GM21825 (cell line): ENCODE data around the gene UBL4A.
A peak's percentile ranks its signal among the peaks of the same experiment; 100 is the strongest.

Source experiments
- ATAC-seq: cut with Tn5 transposase; IDR thresholded peaks from one replicate; pipeline ENCODE4 v1.9.1; 2021; ENCODE audit warnings: mild to moderate bottlenecking, moderate library complexity; ENCODE audit not compliant: unreplicated experiment

Gene UBL4A

DNA sequence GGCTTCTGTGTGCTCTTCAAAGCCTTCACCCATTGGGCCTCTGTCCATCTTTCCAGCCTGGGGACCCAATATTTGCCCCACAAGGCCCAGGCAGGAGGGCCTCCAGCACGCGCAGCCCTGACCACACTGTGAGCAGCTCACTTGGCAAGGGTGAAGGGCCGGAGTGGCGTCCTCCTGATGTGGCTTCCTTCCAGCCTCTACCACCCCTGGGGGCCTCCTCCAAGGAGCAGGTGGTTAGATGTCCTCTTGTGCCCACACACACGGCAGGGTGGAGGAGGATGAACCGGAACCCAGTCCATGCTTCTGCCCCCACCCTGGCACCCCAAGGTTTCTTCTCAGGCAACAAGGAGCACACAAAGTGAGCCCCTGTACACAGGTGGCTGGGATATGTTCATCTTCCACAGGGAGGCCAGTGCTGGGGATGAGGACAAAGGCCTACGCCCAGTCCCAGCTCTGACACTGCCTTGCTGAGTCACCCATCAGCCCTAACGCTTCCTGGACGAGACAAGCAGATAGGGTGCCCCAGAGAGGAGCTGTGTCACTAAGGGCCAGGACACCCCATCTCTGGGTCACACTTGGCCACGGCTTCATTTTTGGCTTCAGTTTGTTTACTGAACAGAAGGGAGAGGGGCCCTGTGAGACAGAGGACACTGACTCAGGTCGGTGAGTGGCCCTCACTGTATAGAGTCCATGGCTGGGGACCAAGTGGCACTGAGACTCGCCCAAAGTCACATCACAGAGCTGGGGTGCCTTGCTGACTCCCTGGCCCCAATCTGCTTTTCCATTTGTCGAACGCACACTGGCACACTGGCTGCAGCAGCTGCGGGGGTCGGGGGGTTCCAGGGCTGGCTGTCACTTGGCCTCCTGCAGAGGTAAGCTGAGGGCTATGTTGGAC, 1.9 kb downstream of the UBL4A start:
- ATAC-seq, result no peak

DNA sequence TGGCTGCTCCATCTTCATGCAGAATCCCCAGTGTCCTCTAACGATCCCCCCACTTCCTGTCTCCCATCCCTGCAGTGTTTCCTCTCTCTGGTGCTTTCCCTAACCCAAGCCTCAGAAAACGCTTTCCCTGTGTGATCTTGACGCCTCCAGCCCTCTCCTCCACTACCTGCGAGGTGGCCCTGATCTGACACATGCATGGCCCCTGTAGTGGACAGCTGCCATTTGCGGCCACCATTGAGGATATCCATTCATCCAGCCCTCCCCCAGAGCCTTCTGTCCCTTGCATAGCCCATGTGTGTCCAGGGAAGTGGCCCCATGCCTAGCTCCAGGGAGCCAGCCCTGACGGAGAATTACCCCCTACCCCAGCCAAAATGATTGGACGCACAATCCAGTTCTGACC, 3.1 kb downstream of the UBL4A start:
- ATAC-seq, result no peak

DNA sequence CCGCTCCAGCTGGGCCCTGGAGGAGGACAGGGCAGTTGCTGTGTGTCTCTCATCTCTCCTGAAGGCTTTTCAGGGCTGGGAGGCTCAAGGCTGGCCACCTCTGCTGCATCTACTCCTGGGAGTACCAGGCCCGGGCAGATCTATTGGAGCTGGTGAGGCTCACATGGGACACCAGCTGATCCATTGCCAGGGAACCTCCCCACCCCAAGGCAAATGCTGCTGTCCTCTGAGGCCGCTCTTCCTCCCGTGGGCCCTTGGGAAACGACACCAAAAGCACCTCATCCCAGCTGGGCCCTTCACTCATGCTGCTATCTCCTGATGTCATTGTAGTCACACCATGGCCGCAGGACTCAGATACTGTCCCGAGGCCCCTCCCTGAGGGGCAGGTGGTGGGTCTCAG, 3.6 kb downstream of the UBL4A start:
- ATAC-seq, result no peak

DNA sequence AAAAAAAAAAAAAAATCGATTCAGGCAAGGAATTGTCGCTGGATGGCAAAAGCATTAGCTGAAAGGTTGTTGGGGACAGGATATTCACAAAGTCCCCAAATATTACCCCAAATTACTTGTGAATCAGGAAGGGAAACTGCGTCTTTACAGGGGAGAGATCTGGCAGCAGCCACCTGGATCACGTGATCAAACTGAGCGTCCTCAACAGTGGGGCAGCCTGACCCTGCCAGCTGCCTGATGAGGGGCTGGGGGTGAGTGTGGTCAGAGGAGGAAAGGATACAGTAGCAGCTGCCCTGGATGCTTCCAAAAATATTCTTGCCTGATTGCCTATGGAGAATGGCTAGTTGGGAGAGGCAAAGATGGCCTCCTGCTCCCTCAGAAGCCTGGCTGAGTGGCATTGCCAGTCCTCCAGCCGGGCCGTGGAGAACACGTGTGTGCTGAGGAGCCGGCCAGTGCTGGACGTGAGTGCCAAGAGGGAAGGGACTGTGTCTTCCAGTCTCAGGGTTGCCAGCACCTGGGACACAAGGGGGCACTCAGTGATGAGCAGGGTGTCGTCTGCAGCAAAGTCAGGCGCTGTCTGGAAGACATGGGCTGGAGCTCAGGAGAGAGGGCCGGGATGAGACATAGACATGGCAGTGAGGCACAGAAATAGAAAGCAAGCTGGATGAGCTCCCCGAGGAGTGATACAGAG, 4.4 kb downstream of the UBL4A start:
- no peak for ATAC-seq

DNA sequence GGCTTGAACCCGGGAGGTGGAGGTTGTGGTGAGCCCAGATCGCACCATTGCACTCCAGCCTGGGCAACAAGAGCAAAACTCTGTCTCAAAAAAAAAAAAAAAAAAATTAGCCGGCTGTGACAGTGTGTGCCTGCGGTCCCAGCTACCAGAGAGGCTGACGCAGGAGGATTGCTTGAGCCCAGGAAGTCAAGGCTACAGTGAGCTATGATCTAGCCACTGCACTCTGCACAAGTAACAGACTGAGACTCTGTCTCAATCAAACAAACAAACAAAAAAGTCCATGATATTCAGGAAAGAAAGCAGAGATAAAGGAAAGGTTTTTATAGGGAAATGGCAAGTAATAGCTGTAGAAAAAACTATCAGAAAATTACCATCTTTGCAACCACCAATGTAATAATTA, 5.2 kb downstream of the UBL4A start:
- ATAC-seq, result no peak

DNA sequence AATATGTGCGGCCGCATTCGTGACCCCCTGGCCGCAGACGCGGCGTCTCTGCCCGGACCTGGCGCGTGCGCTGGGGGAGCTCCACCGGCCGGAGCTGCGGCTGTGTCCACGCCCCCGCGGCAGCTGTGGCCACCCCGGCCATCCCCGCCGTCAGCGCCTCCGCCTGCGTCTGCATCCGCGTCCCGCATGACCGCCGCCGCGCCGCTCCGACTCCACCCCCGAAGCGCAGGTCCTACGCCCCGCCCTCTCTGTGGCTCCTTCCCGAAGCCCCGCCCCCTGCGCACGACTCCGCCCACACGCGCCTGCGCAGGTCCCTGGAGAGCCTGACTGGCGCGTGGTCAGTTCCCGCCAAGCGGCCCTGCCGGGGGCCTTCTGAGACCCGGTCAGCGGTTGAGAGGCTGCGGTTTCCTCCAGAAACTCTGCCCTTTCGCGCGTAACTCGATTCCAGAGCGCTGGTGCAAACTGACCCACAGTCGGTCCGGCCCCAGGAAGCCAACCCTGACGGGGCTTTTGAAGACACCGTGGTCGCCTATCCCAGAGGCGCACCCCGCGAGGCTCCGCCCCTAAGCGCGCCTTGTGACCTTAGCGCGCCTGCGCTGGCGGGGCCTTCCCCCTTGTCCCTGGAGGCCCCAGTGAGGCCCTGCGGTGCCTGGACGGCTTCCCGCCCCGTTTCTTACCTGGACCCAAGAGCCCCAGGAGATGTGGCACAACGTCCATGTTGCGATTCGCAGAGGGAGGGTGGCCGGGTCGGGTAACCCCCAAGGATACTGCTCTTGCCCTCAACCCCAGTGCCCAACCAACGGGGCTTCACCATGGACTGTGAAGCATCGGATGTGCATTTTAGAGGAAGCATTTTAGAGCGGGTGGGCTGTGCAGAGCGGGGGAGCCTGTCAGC, 7.4 kb downstream of the UBL4A start, which contains the start of gene LAGE3:
LAGE3 (minus strand) TSS at position 554 of the 895 bp plus-strand sequence; CDS start at position 188, 366 bp downstream.
- ATAC-seq, result peak; percentile 86

DNA sequence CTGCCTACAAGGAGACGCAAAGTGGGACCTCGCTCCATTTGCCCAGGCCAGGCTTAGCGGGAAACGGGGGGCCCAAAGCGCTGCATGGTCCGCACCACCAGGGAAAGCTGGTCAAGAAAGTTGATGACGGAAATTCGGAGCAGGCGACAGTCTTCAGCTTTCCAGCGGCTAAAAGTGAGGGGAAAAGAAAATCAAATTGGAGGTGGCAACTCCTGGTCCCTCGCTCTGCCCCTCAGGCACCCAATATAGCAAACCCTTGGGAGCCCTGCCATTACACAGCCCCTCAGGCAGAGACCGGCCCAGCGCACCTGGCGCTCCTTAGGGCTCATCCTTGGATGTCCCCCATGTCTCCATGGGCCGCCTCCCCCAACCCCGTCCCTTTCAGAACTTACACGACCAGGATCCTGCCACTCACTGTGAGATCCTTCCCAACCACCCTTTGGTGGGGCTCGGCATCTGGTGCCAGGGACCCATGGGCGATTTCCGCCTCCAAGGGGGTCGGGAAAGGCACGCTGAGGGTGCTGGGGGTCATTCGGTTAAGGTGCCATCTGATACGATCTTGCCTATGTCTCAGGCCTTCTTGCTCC, 8.4 kb downstream of the UBL4A start:
- ATAC-seq, result no peak

DNA sequence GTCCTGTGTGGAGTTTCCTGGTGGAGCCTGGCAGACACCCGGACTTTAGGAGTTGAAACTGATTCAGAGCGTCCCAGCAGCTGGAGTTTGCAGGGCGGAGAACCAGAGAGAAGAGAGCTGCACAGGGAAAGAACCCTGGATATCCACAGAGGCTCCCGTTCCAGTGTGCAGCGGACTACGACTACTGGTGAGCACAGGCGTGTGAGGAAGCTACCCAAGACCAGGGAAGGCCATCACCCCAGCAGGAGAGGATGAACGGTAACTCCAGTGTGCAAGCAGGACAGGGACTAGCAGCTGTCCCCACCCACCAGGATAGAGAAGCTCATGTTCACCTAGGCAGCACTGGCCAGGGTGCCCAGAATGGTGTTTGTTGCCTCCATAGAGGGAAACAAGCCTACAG, 9.6 kb downstream of the UBL4A start:
- ATAC-seq, result no peak

DNA sequence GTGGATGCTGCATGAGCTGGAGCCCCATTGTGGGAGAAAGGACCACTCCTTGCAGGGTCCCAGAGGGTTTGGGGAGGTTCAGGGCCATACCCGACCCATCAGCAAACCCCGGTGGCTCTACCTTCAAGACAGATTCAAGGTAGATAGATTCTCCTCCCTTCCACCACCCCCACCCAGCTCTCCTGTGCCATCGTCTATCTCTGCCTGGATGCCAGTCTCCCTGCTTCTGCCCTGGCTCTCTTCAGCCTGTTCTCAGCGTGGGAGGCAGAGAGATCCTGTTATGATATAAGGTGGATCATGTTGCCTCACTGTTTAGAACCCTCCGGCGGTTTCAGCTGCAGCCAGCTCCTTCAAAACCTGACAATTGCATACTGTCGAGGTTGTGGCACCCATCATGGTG, 12.7 kb downstream of the UBL4A start:
- ATAC-seq, result no peak

DNA sequence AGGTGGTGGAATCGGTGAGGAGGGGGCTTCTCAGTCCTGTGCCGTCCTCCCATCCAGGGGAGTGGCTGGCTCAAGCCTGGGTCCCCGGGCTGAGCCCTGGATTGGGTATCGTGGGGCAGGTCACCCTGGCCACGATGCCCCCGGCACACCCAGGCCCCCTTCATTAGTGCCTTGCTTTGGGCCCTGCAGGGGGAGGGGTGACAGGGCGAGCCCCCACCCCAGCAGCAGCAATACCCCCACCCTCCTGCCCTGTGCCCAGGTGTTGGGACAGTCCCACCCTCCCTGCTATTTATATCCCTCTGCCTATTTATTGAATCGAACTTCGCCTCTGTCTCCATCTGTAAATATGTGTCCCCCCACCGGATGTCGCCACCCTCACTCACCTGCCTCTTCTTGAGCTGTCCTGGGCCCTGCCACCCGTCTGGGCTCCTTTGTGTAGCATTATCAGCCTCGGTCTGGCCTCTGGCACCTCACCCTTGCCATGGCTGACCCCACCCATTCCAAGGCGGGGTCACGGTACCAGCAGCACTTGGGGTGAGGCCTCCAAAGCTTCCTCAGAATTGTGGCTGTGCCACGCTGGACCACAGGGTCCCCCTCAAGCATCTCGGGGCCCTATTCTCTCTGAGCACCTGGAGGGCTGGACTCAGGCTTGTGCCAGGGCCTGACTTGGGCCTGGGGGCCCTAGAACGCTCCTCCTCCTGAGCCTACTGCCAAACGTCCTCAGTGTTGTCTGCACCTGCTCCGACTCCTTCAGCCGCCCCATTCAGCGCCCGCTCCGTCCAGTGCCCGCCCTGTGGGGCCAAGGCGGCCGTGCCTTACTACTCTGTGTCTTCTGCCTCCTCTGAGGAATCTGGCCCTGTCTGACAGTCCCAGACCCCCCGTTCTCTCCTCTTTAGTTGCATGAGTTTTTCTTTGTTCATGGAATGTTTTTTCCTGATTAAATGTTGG, 13.5 kb downstream of the UBL4A start:
- no peak for ATAC-seq

DNA sequence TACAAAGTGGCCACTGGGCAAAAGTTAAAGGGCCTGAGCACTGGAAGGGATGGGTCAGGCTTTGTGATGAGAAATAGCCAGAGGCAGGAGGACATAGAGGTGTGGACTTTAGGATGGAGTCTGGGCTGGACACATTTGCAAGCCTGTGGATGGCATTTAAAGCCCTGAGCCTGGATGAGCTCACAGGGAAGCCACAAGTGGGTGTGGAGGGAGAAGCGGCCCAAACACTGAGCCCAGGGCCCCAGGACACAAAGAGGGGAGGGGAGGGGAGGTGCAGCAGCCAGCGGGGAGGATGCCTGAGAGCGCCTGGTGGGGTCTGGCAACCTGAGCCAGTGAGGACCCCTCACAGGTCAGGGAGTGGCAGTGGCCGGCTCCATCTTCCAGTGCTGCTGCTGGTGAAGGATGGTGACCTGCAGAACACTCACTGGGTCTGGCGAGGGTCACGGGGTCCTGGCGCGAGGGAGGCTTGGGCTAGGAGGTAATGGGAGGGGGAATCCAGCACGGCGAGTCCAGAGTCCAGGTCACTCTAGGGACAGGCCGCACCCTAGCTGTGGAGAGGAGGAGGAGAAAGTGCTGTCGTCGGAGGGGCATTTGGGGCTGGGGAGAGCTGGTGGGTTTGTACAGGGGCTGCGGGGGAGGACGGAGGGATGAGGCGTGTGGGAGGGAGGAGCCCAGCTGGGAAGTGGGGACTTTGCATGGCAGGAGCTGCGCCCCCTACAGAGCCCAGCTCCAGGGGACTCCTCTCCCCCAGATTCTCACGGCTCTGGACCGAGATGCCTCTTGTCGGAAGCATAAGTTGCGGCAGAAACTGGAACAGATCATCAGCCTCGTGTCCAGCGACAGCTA, 14.4 kb downstream of the UBL4A start:
- ATAC-seq, result no peak

DNA sequence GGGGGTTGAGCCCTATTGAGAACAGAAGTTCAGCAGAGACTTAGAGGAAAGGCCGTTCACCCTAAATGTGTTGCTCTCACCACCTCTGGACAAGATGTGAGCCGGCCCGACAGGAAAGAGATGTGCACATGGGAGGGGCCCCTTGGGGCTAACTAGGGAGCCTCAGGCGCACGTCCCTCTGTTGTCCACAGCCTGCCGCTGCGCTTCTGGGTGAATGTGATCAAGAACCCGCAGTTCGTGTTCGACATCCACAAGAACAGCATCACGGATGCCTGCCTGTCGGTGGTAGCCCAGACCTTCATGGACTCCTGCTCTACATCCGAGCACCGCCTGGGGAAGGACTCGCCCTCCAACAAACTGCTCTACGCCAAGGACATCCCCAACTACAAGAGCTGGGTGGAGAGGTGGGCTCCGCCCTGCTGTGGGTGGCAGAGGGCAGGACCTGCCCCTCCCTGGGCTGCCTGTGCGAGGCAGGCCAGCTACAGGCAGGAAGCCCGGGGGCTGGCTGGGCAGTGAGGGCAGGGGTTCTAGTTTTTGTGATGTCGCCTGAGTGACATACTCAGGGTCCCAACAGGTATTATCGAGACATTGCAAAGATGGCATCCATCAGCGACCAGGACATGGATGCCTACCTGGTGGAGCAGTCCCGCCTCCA, 15.4 kb downstream of the UBL4A start:
- no peak for ATAC-seq

DNA sequence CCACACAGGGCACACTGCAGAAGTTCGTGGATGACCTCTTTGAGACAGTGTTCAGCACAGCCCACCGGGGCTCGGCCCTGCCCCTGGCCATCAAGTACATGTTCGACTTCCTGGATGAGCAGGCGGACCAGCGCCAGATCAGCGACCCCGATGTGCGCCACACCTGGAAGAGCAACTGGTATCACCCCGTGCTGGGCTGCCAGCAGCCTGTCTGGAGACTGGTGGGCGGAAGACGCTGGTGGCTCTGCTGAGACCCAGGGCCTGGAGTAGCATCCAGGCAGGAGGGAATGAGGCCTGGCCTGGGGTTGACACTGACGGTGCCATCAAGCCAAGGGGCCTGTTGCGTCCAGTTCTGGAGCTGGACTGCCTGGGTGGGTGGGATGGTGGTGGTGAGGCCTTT, 16.0 kb downstream of the UBL4A start:
- no peak for ATAC-seq

DNA sequence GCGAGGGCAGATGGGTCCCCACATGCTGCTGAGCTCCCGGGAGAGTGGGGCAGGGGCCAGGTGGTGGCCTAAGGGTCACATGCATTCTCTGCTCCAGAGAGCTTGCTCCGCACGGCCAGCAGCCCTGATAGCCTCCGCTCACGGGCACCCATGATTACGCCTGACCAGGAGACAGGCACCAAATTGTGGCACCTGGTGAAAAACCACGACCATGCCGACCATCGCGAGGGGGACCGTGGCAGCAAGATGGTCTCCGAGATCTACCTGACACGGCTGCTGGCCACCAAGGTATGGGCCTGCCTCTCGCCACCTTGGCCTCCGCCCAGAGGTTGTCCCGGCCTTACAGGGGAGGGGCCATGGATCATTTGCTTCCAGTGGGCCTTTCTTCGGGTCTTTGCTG, 16.5 kb downstream of the UBL4A start:
- no peak for ATAC-seq

DNA sequence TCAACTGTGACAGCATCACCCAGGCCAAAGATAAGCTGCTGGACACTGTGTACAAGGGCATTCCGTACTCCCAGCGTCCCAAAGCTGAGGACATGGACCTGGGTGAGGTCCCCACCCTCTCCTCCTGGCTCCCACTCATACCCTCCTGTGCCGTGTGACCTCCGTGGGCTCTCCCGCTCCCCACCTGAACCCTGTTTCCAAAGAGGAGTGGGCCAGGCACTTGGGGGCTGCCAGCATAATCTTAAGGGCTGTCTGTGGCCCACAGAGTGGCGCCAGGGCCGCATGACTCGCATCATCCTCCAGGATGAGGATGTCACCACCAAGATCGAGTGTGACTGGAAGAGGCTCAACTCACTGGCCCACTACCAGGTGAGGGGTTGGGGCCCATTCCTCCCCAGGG, 17.3 kb downstream of the UBL4A start:
- no peak for ATAC-seq

DNA sequence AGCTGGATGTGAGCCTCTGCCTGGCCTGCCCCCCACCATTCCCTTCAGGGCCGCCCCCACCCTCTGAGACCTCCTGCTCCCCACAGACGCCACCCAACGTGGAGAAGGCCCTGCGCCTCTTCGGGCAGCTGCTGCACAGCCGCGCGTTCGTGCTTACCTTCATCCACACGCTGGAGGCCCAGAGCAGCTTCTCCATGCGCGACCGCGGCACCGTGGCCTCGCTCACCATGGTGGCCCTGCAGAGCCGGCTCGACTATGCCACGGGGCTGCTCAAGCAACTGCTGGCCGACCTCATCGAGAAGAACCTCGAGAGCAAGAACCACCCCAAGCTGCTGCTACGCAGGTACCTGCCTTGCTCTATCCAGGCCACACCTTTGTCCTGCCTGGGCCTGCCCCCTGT, 18.2 kb downstream of the UBL4A start:
- no peak for ATAC-seq

DNA sequence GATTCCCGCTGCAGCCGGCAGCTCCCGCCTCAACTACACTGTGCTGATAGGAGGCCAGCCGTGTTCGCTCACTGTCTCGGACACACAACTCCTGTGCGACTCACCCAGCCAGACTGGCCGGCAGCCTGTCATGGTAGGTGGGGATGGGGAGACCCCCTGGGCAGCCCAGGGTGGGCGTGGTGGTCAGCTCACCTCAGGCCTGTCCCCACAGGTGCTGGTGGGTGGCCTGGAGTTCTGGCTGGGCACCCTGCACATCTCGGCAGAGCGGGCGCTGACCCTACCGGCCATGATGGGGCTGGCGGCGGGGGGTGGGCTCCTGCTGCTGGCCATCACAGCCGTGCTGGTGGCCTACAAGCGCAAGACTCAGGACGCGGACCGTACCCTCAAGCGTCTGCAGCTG, 18.9 kb downstream of the UBL4A start:
- no peak for ATAC-seq

DNA sequence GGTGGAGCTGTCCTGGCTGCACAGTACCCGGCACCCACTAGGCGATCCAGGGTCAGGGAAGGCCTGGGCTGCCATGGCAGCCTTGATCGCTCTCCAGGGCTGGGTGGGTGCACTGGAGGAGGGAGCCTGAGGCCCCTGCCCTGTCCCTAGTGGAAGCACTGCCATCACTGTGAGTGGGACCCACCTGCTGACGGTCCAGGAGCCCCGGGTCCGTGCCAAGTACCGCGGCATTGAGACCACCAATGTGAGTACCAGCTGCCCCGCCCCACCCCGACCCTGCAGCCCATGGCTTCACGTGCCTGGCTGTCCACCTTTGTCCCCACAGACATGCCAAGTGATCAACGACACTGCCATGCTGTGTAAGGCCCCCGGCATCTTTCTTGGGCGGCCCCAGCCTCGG, 19.5 kb downstream of the UBL4A start:
- ATAC-seq, result no peak
